Nephron progenitor cell (in vitro differentiated cells): ENCODE results near the gene CA11.

ENCODE experiments used
- DNase-seq: peaks from one replicate; pipeline ENCODE4 v3.0.0; 2021
- H3K27ac Mint-ChIP-seq: 2 replicates; pipeline ENCODE4 v1.8.0; 2021; ENCODE audit warnings: mild to moderate bottlenecking, moderate library complexity, mixed read lengths
- H3K27me3 Mint-ChIP-seq: 2 replicates; pipeline ENCODE4 v1.8.0; 2021; ENCODE audit warnings: mild to moderate bottlenecking, low read depth, mixed read lengths; ENCODE audit not compliant: poor library complexity
- H3K36me3 Mint-ChIP-seq: 2 replicates; pipeline ENCODE4 v1.8.0; 2021; ENCODE audit warnings: low read depth, mixed read lengths
- H3K4me1 Mint-ChIP-seq: 2 replicates; pipeline ENCODE4 v1.8.0; 2021; ENCODE audit warnings: mixed read lengths
- H3K4me3 Mint-ChIP-seq: 2 replicates; pipeline ENCODE4 v1.8.0; 2021; ENCODE audit warnings: mild to moderate bottlenecking, moderate library complexity, mixed read lengths
- H3K9me3 Mint-ChIP-seq: 2 replicates; pipeline ENCODE4 v1.8.0; 2021; ENCODE audit warnings: mild to moderate bottlenecking, moderate library complexity, mixed read lengths
- CTCF ChIP-seq: fragments of 200-600 bp; sonication (generic); IDR thresholded peaks from 2 replicates; pipeline ENCODE4 v1.5.0; 2021; ENCODE audit warnings: antibody characterized with exemption

Gene CA11

GRCh38 chr19:48618278-48618915, 27.6 kb downstream of the CA11 start:
- H3K9me3 Mint-ChIP-seq: no peaks in the 10 kb centered on the region
- H3K27me3 Mint-ChIP-seq: no peaks in the 10 kb centered on the region
- DNase-seq: no peak
- H3K4me3 Mint-ChIP-seq: peak overlapping the region; percentile 97
- peaks cover 24% of the 10 kb centered on the region for H3K36me3 Mint-ChIP-seq
- H3K4me1 Mint-ChIP-seq: peaks cover 79% of the 10 kb centered on the region
- TF ChIP-seq CTCF: no peak
- H3K27ac Mint-ChIP-seq: peak overlapping the region; percentile 100

- Mint-ChIP-seq H3K4me3 (peak overlapping the region; percentile 97), H3K27ac (peak overlapping the region; percentile 71), H3K36me3 (peaks cover 24% of the 10 kb centered on the region), H3K27me3 (no peaks in the 10 kb centered on the region), H3K4me1 (peaks cover 71% of the 10 kb centered on the region), H3K9me3 (no peaks in the 10 kb centered on the region)
- no peak for DNase-seq
- TF ChIP-seq CTCF: no peak
These were observed 28.6 kb downstream of the CA11 start for GRCh38 chr19:48617146-48617937.

GRCh38 chr19:48616491-48617056, 29.4 kb downstream of the CA11 start:
- Mint-ChIP-seq H3K36me3 (peaks cover 22% of the 10 kb centered on the region), H3K27me3 (no peaks in the 10 kb centered on the region), H3K4me3 (peak overlapping the region; percentile 97), H3K4me1 (peaks cover 65% of the 10 kb centered on the region), H3K27ac (peak overlapping the region; percentile 95), H3K9me3 (no peaks in the 10 kb centered on the region)
- no peak for TF ChIP-seq CTCF
- no peak for DNase-seq

- H3K9me3 Mint-ChIP-seq: no peaks in the 10 kb centered on the region
- no peak for DNase-seq
- no peaks in the 10 kb centered on the region for H3K27me3 Mint-ChIP-seq
- H3K27ac Mint-ChIP-seq: peak overlapping the region; percentile 95
- no peak for TF ChIP-seq CTCF
- H3K36me3 Mint-ChIP-seq: peaks cover 19% of the 10 kb centered on the region
- peak overlapping the region; percentile 97 for H3K4me3 Mint-ChIP-seq
- H3K4me1 Mint-ChIP-seq: peaks cover 61% of the 10 kb centered on the region
These were observed 29.9 kb downstream of the CA11 start for GRCh38 chr19:48616041-48616436.

DNA sequence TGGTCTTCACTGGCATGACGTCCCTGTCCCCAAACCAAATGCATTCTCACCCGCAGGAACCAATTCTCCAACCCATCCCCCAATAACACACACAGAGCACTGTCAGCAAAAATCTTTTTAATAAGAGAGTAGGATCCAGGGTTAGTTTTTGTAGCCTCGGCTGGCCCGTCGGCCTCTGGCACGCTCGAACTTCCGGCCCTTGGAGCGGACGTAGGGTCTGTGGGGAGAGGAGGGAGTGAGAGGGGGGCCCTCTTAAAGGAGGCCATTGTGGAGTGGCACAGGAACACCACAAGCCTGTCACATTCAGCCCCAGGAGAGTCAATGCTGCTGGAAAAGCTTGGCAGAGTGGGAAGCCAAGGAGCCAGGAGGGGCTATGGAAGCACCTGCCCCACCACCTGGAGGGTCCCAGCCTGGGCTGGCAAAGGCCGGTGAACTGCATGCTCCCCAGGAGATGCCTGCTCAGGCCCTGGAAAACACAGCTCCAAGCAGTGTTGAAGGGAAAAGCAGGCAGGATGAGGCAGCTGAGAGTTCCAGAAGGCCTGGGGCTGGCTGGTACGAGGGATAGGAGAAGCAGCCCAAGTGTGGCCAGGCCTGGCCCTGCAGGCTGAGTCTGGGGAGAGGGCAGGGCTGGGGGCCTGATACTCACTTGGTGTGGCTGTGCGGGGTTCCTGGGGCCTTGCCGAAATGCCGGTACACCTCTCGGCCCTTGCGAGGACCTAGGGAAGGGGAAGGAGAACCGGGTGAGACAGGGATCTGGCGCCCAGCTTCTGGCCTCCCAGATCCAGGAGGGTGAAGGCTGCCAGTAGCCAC, 30.6 kb downstream of the CA11 start:
- peaks cover 61% of the 10 kb centered on the region for H3K4me1 Mint-ChIP-seq
- peak overlapping the region; percentile 95 for H3K27ac Mint-ChIP-seq
- no peak for TF ChIP-seq CTCF
- peak overlapping the region; percentile 52 for H3K4me3 Mint-ChIP-seq
- no peak for DNase-seq
- H3K36me3 Mint-ChIP-seq: peaks cover 19% of the 10 kb centered on the region
- H3K27me3 Mint-ChIP-seq: no peaks in the 10 kb centered on the region
- no peaks in the 10 kb centered on the region for H3K9me3 Mint-ChIP-seq
